HG03039 (cell line): ENCODE data around the gene RFXANK.
"Not testable (repeated sequence)": the region's sequence is repeated elsewhere in the genome, so short reads cannot be mapped to it uniquely, and the experiment has no call there.

Source experiments
- ATAC-seq: cut with Tn5 transposase; IDR thresholded peaks from one replicate; pipeline ENCODE4 v1.9.1; 2021; ENCODE audit warnings: mild to moderate bottlenecking, moderate library complexity; ENCODE audit not compliant: unreplicated experiment

Gene RFXANK

GRCh38 chr19:19204181-19204580 is 12.1 kb downstream of the RFXANK start:
- no peak for ATAC-seq

GRCh38 chr19:19205416-19206410 is 13.7 kb downstream of the RFXANK start:
- ATAC-seq, result no peak

- no peak for ATAC-seq
Observed at GRCh38 chr19:19206938-19207337, 14.9 kb downstream of the RFXANK start.

DNA sequence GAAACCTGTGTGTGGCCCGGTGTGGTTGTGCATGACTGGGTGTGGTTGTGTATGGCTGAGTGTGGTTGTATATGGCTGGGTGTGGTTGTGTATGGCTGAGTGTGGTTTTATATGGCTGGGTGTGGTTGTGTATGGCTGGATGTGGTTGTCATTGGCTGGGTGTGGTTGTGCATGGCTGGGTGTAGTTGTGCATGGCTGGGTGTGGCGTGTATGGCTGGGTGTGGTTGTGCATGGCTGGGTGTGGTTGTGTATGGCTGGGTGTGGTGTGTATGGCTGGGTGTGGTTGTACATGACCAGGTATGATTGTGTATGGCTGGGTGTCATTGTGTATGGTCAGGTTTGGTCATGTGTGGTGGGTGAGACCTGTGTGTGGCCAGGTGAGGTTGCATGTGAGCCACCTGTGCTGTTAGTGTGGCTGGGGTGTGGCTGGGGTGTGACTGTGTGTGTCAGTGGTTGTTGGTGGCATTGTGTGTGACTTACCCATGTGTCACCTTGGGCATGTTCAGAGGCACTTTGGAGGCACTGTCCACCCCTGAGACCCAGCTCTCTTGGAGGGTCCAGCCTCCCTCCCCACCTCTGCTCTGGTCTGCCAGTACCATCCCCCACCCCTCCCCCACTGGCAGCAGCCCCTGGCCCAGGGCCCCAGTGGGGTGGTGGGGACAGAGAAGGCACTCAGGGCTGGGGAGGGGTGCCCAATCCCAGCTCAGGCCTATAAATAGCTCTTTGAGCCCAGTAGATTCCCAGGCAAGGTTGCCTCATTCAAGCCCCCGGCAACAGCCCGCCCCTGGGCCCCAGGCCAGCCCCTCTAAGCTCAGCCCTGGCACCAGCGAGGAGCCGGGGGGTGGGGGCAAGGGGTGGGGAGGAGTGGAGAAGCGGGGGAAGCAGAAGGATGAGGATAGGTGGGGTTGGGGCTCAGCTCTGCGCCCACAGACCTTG is 15.8 kb downstream of the RFXANK start:
- ATAC-seq, result no peak

GRCh38 chr19:19209372-19209771 is 17.3 kb downstream of the RFXANK start:
- no peak for ATAC-seq

GRCh38 chr19:19211499-19212420 is 19.7 kb downstream of the RFXANK start, which contains the start of gene NCAN:
Gene NCAN (plus strand): TSS chr19:19211958. CDS start chr19:19216954, 4,996 bp downstream.
- ATAC-seq, result no peak

DNA sequence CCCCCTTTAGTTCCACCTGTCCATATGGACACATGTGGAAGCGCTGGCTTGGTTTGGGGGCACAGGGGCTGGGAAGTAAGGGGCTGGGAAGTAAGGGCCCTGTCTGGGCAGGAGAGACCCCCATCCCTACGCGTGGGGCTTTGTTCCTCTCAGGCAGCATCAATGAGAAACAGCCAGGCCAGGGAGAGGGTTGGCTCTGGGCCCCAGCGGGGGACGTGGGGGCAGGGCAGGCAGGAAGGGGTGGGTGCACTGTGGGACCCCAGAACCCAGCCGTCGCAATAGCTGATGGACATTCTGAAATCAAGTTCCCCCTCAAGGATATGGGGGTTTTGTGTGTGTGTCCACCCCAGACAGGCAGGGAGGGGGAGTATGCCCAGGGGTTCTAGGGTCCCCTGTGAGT is 20.9 kb downstream of the RFXANK start:
- ATAC-seq, result no peak

DNA sequence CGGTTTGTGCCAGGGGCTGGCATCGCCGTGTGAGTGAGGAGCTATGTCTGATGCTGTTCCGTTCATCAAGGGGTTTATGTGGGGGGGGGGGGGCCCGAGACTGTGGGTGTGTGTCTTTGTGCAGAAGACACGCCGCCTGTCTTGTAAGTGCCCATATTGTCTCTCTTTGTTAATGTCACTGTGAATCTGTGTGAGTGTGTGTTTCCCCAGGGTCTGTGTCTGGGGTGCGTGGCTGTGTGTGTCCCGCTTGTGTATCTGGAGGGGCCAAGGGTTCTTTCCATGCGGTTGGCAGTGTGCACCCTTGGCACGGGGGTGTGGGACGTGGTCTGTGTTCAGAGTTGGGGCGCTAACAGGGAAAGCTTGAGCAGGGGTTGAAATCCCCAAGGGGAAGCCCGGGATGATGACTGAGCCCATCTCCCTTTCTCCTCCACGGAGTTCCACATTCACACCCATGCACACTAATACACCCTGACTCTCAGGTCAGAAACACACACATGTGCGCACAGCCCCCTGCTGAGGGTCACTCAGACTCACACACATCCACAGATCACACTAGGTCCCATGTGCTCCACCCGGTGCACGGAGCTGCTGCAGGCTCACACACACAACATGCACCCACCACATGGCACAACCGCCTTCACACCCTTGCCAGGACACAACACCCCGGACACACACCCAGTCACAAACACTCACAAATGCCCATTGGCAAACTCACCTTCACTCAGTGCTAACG is 21.5 kb downstream of the RFXANK start:
- ATAC-seq, result no peak

DNA sequence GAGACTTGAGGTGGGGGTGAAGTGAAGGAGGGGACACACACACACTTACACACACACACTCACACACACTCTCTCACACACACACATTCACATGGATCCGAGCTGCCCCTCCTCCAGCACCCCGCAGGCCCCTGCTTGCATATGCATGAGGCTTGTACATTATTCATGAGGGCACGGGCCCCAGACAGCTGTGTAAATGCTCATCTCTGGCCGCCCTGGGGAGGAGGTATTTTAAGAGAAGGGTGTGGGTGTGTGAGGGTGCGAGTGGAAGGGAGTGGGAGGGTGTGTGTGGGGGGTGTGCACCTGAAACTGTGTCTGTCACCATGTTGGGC is 22.1 kb downstream of the RFXANK start:
- no peak for ATAC-seq

- ATAC-seq, result no peak
Observed at GRCh38 chr19:19214892-19215291, 22.8 kb downstream of the RFXANK start.

GRCh38 chr19:19215792-19216191 is 23.7 kb downstream of the RFXANK start:
- no peak for ATAC-seq

GRCh38 chr19:19217099-19217498 is 25.0 kb downstream of the RFXANK start:
- ATAC-seq, result no peak

- ATAC-seq, result no peak
Observed at GRCh38 chr19:19218911-19219310, 26.9 kb downstream of the RFXANK start.

DNA sequence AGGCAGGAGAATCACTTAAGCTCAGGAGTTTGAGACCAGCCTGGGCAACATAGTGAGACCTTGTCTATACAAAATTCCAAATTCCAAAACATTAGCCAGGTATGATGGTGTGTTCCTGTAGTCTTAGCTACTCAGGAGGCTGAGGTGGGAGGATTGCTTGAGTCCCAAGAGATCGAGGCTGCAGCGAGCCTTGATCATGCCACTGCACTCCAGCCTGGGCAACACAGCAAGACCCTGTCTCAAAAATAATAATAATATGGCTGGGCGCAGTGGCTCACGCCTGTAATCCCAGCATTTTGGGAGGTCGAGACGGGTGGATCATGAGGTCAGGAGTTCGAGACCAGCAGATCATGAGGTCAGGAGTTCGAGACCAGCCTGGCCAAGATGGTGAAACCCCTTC is 28.9 kb downstream of the RFXANK start:
- not testable (repeated sequence) for ATAC-seq

DNA sequence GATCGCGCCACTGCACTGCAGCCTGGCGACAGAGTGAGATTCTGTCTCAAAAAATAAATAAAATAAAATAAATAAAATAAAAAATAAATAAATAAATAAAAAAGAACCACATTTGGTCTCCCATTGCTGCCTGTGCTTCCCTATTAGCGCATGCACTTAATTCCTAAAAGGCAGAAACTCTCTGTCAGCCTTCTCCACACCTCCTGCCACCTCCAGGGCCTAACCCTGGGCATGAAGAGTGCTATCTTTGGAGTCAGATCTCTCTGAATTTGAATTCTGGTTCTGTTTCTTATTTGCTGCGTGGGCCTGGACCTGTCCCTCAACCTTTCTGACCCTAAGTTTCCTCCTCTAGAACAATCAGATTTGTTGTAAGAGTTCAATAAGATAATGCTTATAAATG is 31.0 kb downstream of the RFXANK start:
- ATAC-seq, result no peak

DNA sequence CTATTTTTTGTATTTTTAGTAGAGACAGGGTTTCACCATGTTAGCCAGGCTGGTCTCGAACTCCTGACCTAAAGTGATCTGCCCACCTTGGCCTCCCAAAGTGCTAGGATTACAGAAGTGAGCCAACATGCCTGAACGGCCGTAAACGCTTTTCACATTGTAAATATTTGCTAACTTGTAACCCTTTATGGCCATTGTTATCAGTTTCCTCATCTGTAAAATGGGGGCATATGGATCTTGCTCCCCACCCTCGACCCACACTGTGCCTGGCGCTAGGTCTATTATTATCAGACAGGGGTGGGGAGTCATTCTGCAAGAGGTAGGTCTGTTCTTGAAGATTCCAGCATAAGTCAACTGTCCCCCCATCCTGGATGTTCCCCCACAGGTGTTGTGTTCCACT is 31.6 kb downstream of the RFXANK start:
- ATAC-seq, result no peak

DNA sequence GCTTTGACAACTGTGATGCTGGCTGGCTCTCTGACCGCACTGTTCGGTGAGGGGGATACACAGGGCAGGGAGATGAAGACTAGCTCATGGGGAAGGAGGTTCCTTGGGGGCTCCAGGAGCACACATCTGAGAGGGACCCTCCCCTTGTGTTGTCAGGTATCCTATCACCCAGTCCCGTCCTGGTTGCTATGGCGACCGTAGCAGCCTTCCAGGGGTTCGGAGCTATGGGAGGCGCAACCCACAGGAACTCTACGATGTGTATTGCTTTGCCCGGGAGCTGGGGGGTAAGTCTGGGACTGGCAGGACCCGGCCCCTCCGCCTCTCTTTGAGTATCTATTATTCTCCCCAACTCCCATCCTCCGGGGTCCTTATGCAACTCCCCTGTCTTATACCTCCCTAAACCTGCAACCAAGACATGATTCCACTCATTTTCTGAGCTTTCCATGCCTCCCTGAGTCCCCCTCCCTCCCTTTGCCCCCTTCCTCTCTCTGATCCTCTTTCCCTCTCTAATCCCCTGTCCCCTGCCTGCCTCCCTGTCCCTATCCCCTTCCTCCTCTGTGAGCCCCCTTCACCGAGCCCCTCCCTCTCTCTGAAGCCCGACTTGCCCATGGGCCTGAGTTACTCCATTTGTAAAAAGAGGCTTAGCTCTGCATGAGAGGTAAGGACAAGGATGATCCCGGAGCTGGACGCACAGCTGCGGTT is 32.2 kb downstream of the RFXANK start:
- ATAC-seq, result no peak

- no peak for ATAC-seq
Observed at GRCh38 chr19:19224852-19225494, 32.9 kb downstream of the RFXANK start.

DNA sequence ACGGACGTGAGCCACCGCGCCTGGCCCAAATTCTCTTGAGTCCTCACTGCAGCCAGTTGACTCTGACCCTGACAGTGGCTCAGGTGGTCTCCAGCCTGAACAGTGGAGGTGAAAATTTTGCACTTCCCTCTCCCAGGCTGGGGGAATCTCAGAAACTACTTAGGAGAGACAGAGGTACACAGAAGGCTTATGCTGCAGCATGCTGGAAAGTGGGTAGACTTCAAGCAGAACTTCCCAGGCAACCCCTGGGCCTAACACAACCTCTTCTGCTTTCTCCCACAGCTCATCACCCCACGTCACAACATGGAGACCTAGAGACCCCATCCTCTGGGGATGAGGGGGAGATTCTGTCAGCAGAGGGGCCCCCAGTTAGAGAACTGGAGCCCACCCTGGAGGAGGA is 34.1 kb downstream of the RFXANK start:
- ATAC-seq, result no peak
